Measurements from ENCODE around the gene SIGLECL1.
A peak's percentile ranks its signal among the peaks of the same experiment; 100 is the strongest.

The SIGLECL1 gene

GRCh38 chr19:51227966-51228365, 22.9 kb upstream of the SIGLECL1 start:
- Mint-ChIP-seq H3K27me3 (ENCODE audit: low read depth) (peaks cover 53% of the 10 kb centered on the region), H3K4me3 (no peak overlapping the region)

GRCh38 chr19:51240866-51241265, 10.0 kb upstream of the SIGLECL1 start:
- Mint-ChIP-seq H3K27me3 (ENCODE audit: low read depth) (peaks cover 11% of the 10 kb centered on the region), H3K4me3 (no peak overlapping the region), H3K9me3 (no peaks in the 10 kb centered on the region), H3K4me1 (ENCODE audit: low read depth) (peaks cover 12% of the 10 kb centered on the region), H3K36me3 (ENCODE audit: low read depth) (peaks cover 1% of the 10 kb centered on the region), H3K27ac (no peak overlapping the region)

More at GRCh38 chr19:51227966-51228365, 22.9 kb upstream of the SIGLECL1 start:
- Mint-ChIP-seq H3K4me1 (ENCODE audit: low read depth) (peaks cover 19% of the 10 kb centered on the region), H3K27ac (no peak overlapping the region), H3K36me3 (ENCODE audit: low read depth) (peaks cover 5% of the 10 kb centered on the region), H3K9me3 (no peaks in the 10 kb centered on the region)

GRCh38 chr19:51242881-51243630, 7.8 kb upstream of the SIGLECL1 start:
- H3K36me3 Mint-ChIP-seq (ENCODE audit: low read depth), result peaks cover 1% of the 10 kb centered on the region
- peak overlapping the region; percentile 5 for H3K27ac Mint-ChIP-seq
- no peak overlapping the region for H3K4me3 Mint-ChIP-seq
- H3K9me3 Mint-ChIP-seq, result no peaks in the 10 kb centered on the region
- H3K4me1 Mint-ChIP-seq (ENCODE audit: low read depth), result peaks cover 22% of the 10 kb centered on the region
- H3K27me3 Mint-ChIP-seq (ENCODE audit: low read depth), result peaks cover 11% of the 10 kb centered on the region

- peaks cover 12% of the 10 kb centered on the region for H3K27me3 Mint-ChIP-seq (ENCODE audit: low read depth)
- H3K9me3 Mint-ChIP-seq, result no peaks in the 10 kb centered on the region
- peaks cover 1% of the 10 kb centered on the region for H3K36me3 Mint-ChIP-seq (ENCODE audit: low read depth)
- peaks cover 32% of the 10 kb centered on the region for H3K4me1 Mint-ChIP-seq (ENCODE audit: low read depth)
- H3K27ac Mint-ChIP-seq, result peak overlapping the region; percentile 18
- no peak overlapping the region for H3K4me3 Mint-ChIP-seq
Measured at GRCh38 chr19:51246164-51246552, 4.7 kb upstream of the SIGLECL1 start.

- no peak overlapping the region for H3K27ac Mint-ChIP-seq
- H3K36me3 Mint-ChIP-seq (ENCODE audit: low read depth), result no peaks in the 10 kb centered on the region
- no peak overlapping the region for H3K4me3 Mint-ChIP-seq
- no peaks in the 10 kb centered on the region for H3K9me3 Mint-ChIP-seq
- peaks cover 35% of the 10 kb centered on the region for H3K4me1 Mint-ChIP-seq (ENCODE audit: low read depth)
- H3K27me3 Mint-ChIP-seq (ENCODE audit: low read depth), result peaks cover 10% of the 10 kb centered on the region
Measured at GRCh38 chr19:51247972-51248590, 2.8 kb upstream of the SIGLECL1 start.

GRCh38 chr19:51251468-51251820, 564 bp downstream of the SIGLECL1 start:
- no peaks in the 10 kb centered on the region for H3K36me3 Mint-ChIP-seq (ENCODE audit: low read depth)
- peaks cover 37% of the 10 kb centered on the region for H3K4me1 Mint-ChIP-seq (ENCODE audit: low read depth)
- H3K27ac Mint-ChIP-seq, result peak overlapping the region; percentile 41
- H3K4me3 Mint-ChIP-seq, result no peak overlapping the region
- H3K27me3 Mint-ChIP-seq (ENCODE audit: low read depth), result peaks cover 7% of the 10 kb centered on the region
- H3K9me3 Mint-ChIP-seq, result no peaks in the 10 kb centered on the region

- Mint-ChIP-seq H3K36me3 (ENCODE audit: low read depth) (no peaks in the 10 kb centered on the region), H3K4me3 (no peak overlapping the region), H3K9me3 (no peaks in the 10 kb centered on the region), H3K4me1 (ENCODE audit: low read depth) (peaks cover 38% of the 10 kb centered on the region), H3K27me3 (ENCODE audit: low read depth) (peaks cover 10% of the 10 kb centered on the region), H3K27ac (peak overlapping the region; percentile 69)
Measured at GRCh38 chr19:51252306-51253079, 1.6 kb downstream of the SIGLECL1 start.

GRCh38 chr19:51253088-51253806, 2.4 kb downstream of the SIGLECL1 start:
- no peaks in the 10 kb centered on the region for H3K36me3 Mint-ChIP-seq (ENCODE audit: low read depth)
- H3K4me3 Mint-ChIP-seq, result peak overlapping the region; percentile 12
- H3K9me3 Mint-ChIP-seq, result no peaks in the 10 kb centered on the region
- H3K27ac Mint-ChIP-seq, result peak overlapping the region; percentile 62
- H3K27me3 Mint-ChIP-seq (ENCODE audit: low read depth), result peaks cover 11% of the 10 kb centered on the region
- H3K4me1 Mint-ChIP-seq (ENCODE audit: low read depth), result peaks cover 43% of the 10 kb centered on the region

GRCh38 chr19:51256155-51256625, 5.3 kb downstream of the SIGLECL1 start:
- Mint-ChIP-seq H3K27ac (peak overlapping the region; percentile 75), H3K27me3 (ENCODE audit: low read depth) (peaks cover 15% of the 10 kb centered on the region), H3K4me3 (peak overlapping the region; percentile 27), H3K4me1 (ENCODE audit: low read depth) (peaks cover 45% of the 10 kb centered on the region), H3K36me3 (ENCODE audit: low read depth) (no peaks in the 10 kb centered on the region), H3K9me3 (no peaks in the 10 kb centered on the region)

GRCh38 chr19:51257471-51257870, 6.6 kb downstream of the SIGLECL1 start:
- Mint-ChIP-seq H3K36me3 (ENCODE audit: low read depth) (no peaks in the 10 kb centered on the region), H3K4me3 (no peak overlapping the region), H3K4me1 (ENCODE audit: low read depth) (peaks cover 43% of the 10 kb centered on the region), H3K9me3 (no peaks in the 10 kb centered on the region), H3K27ac (no peak overlapping the region), H3K27me3 (ENCODE audit: low read depth) (peaks cover 22% of the 10 kb centered on the region)

GRCh38 chr19:51258165-51259160, 7.6 kb downstream of the SIGLECL1 start:
- Mint-ChIP-seq H3K9me3 (no peaks in the 10 kb centered on the region), H3K4me1 (ENCODE audit: low read depth) (peaks cover 36% of the 10 kb centered on the region), H3K4me3 (peak overlapping the region; percentile 19), H3K27ac (no peak overlapping the region), H3K36me3 (ENCODE audit: low read depth) (no peaks in the 10 kb centered on the region), H3K27me3 (ENCODE audit: low read depth) (peaks cover 22% of the 10 kb centered on the region)

- Mint-ChIP-seq H3K36me3 (ENCODE audit: low read depth) (no peaks in the 10 kb centered on the region), H3K4me3 (no peak overlapping the region), H3K9me3 (no peaks in the 10 kb centered on the region), H3K27me3 (ENCODE audit: low read depth) (peaks cover 27% of the 10 kb centered on the region), H3K27ac (no peak overlapping the region), H3K4me1 (ENCODE audit: low read depth) (peaks cover 32% of the 10 kb centered on the region)
Measured at GRCh38 chr19:51259348-51260245, 8.7 kb downstream of the SIGLECL1 start.
